Breast epithelium (tissue), 3 donors: Measurements from ENCODE around the gene BICD1.

ENCODE experiments used
- CTCF ChIP-seq, 3 donors: fragments of 450-650 bp; IDR thresholded peaks; one replicate each; pipeline ENCODE4 v1.5.1; 2016 to 2017; ENCODE audit warnings: antibody characterized with exemption in 3 of 3, mild to moderate bottlenecking in 3 of 3, moderate library complexity in 3 of 3
- POLR2A ChIP-seq: fragments of 450-650 bp; IDR thresholded peaks from one replicate; pipeline ENCODE4 v1.6.1; 2016; ENCODE audit warnings: antibody characterized with exemption, mild to moderate bottlenecking, moderate library complexity
- POLR2AphosphoS5 ChIP-seq, 3 donors: sonication (generic); formaldehyde crosslinking; IDR thresholded peaks; one replicate each; pipeline ENCODE4 v1.6.1; 2017; ENCODE audit warnings: antibody characterized with exemption in 3 of 3

- TF ChIP-seq CTCF (IDR thresholded peaks at IDR 0.05) (no peak), POLR2A (no peak), POLR2AphosphoS5 (IDR thresholded peaks at IDR 0.05) (no peak)
Measured at GRCh38 chr12:32400866-32401265, 294.2 kb downstream of the BICD1 start.
